Neural cell (in vitro differentiated cells): ENCODE measurements around the gene CYP27B1. TPM values are rescaled to one million over a fixed set of nuclear protein-coding genes. Genes with fewer than 3 reads are reported as not detected.

Experiments
- H2AFZ ChIP-seq: fragments of 200-600, 300-800 bp; sonication (generic), shearing (Covaris generic); 2 replicates; pipeline ENCODE4 v1.6.0; 2014; ENCODE audit warnings: low read depth, mild to moderate bottlenecking, antibody characterized with exemption, low read length, moderate library complexity
- H3F3A ChIP-seq: fragments of 200-600 bp; shearing (Covaris generic); 2 replicates; pipeline ENCODE4 v1.6.1; 2016; ENCODE audit warnings: mild to moderate bottlenecking, moderate library complexity, mixed read lengths, antibody characterized with exemption, low read length; ENCODE audit not compliant: insufficient read depth, poor library complexity, severe bottlenecking
- H3K27ac ChIP-seq: fragments of 200-600, 300-800 bp; sonication (generic), shearing (Covaris generic); 2 replicates; pipeline ENCODE4 v1.5.1; 2014; ENCODE audit warnings: mild to moderate bottlenecking, low read length, moderate library complexity
- H3K27me3 ChIP-seq: fragments of 300-800, 200-600 bp; sonication (generic), shearing (Covaris generic); 2 replicates; pipeline ENCODE4 v1.6.0; 2014; ENCODE audit warnings: mild to moderate bottlenecking, low read depth, low read length, moderate library complexity; ENCODE audit not compliant: insufficient read depth
- H3K36me3 ChIP-seq: fragments of 300-800, 200-600 bp; sonication (generic), shearing (Covaris generic); 2 replicates; pipeline ENCODE4 v1.5.1; 2014; ENCODE audit warnings: mild to moderate bottlenecking, antibody characterized with exemption, low read length, moderate library complexity; ENCODE audit not compliant: insufficient read depth
- H3K4me2 ChIP-seq: fragments of 300-800, 200-600 bp; sonication (generic), shearing (Covaris generic); 2 replicates; pipeline ENCODE4 v1.6.0; 2014; ENCODE audit warnings: mild to moderate bottlenecking, low read length
- H3K4me3 ChIP-seq: fragments of 300-800, 200-600 bp; sonication (generic), shearing (Covaris generic); 2 replicates; pipeline ENCODE4 v1.5.1; 2014; ENCODE audit warnings: mild to moderate bottlenecking, low read length, moderate library complexity
- H3K79me2 ChIP-seq: fragments of 200-600 bp; shearing (Covaris generic); replicated peaks from 2 replicates; pipeline ENCODE4 v1.6.0; 2014; ENCODE audit warnings: mild to moderate bottlenecking, low read length, moderate library complexity; ENCODE audit not compliant: insufficient read depth
- H3K9ac ChIP-seq: fragments of 300-800, 200-600 bp; sonication (generic), shearing (Covaris generic); 2 replicates; pipeline ENCODE4 v1.6.1; 2016; ENCODE audit warnings: mild to moderate bottlenecking, low read length, mixed read lengths
- H3K9me2 ChIP-seq: fragments of 200-600 bp; shearing (Covaris generic); 2 replicates; pipeline ENCODE4 v1.6.1; 2016; ENCODE audit warnings: mild to moderate bottlenecking, low read length, mixed read lengths; ENCODE audit not compliant: insufficient read depth
- H3K9me3 ChIP-seq: fragments of 200-600, 300-800 bp; sonication (generic), shearing (Covaris generic); 2 replicates; pipeline ENCODE4 v1.6.1; 2016; ENCODE audit warnings: mild to moderate bottlenecking, mixed run types, low read length, moderate library complexity, mixed read lengths
- H4K20me1 ChIP-seq: fragments of 200-600 bp; shearing (Covaris generic); 2 replicates; pipeline ENCODE4 v1.6.1; 2016; ENCODE audit warnings: mild to moderate bottlenecking, mixed run types; ENCODE audit not compliant: insufficient read depth
- CTCF ChIP-seq: fragments of 450-650 bp; IDR thresholded peaks from 2 replicates; pipeline ENCODE4 v1.5.1; 2014; ENCODE audit warnings: antibody characterized with exemption, mild to moderate bottlenecking, moderate library complexity; ENCODE audit not compliant: poor library complexity, severe bottlenecking
- EP300 ChIP-seq: fragments of 450-650 bp; conservative IDR thresholded peaks from 2 replicates; pipeline ENCODE4 v1.6.1; 2014; ENCODE audit warnings: antibody characterized with exemption, mild to moderate bottlenecking, moderate library complexity; ENCODE audit not compliant: poor library complexity, severe bottlenecking
- EZH2 ChIP-seq: fragments of 200-600, 300-800 bp; shearing (Covaris generic), sonication (generic); IDR thresholded peaks from 2 replicates; pipeline ENCODE4 v1.6.1; 2014; ENCODE audit warnings: antibody characterized with exemption, low read length, borderline replicate concordance, mild to moderate bottlenecking; ENCODE audit not compliant: insufficient read depth, poor library complexity, severe bottlenecking
- MXI1 ChIP-seq: fragments of 450-650 bp; conservative IDR thresholded peaks from 2 replicates; pipeline ENCODE4 v1.6.1; 2014; ENCODE audit warnings: antibody characterized with exemption, mild to moderate bottlenecking; ENCODE audit not compliant: poor library complexity, severe bottlenecking
- POLR2AphosphoS5 ChIP-seq: IDR thresholded peaks from 2 replicates; pipeline ENCODE4 v1.6.1; 2012
- RAD21 ChIP-seq: fragments of 450-650 bp; conservative IDR thresholded peaks from 2 replicates; pipeline ENCODE4 v1.6.1; 2014; ENCODE audit warnings: antibody characterized with exemption, mild to moderate bottlenecking, moderate library complexity
- REST ChIP-seq: IDR thresholded peaks from 2 replicates; pipeline ENCODE4 v1.6.1; 2012; ENCODE audit warnings: borderline replicate concordance
- SMC3 ChIP-seq: fragments of 450-650 bp; conservative IDR thresholded peaks from 2 replicates; pipeline ENCODE4 v1.6.1; 2014; ENCODE audit warnings: antibody characterized with exemption, mild to moderate bottlenecking, moderate library complexity; ENCODE audit not compliant: poor library complexity
- TAF1 ChIP-seq: IDR thresholded peaks from 2 replicates; pipeline ENCODE4 v1.6.1; 2012; ENCODE audit warnings: low read depth
- polyA plus RNA-seq: library from polyadenylated mRNA; depleted of rRNA; stranded (reverse); fragments of >200 nt; gene quantifications from 2 replicates; pipeline ENCODE4 v1.2.3, GENCODE V29; 2014

CYP27B1 gene
- polyA plus RNA-seq, 1 donor from 2014 or later = 1.4 TPM

GRCh38 chr12:57803319-57803893, 36.5 kb upstream of the CYP27B1 start:
- TF ChIP-seq RAD21 = peak; percentile 57
- TF ChIP-seq SMC3 = peak; percentile 77
- TF ChIP-seq REST = no peak
- TF ChIP-seq MXI1 = no peak
- no peak for TF ChIP-seq TAF1
- no peak for TF ChIP-seq EP300
- no peak for TF ChIP-seq EZH2
- no peak for TF ChIP-seq POLR2AphosphoS5
- TF ChIP-seq CTCF = peak; percentile 66
- Histone ChIP-seq H3K4me2 (no peak overlapping the region), H4K20me1 (no peaks in the 10 kb centered on the region), H3K9ac (no peak overlapping the region), H3K4me3 (no peak overlapping the region), H3F3A (no peaks in the 10 kb centered on the region), H3K9me2 (no peaks in the 10 kb centered on the region), H3K27me3 (no peaks in the 10 kb centered on the region), H3K27ac (no peak overlapping the region), H3K9me3 (no peaks in the 10 kb centered on the region), H3K79me2 (no peaks in the 10 kb centered on the region), H3K36me3 (no peaks in the 10 kb centered on the region), H2AFZ (no peak overlapping the region)

- no peak for TF ChIP-seq POLR2AphosphoS5
- Histone ChIP-seq H3F3A (no peaks in the 10 kb centered on the region), H3K9me2 (no peaks in the 10 kb centered on the region), H2AFZ (no peak overlapping the region), H3K36me3 (no peaks in the 10 kb centered on the region), H3K4me3 (no peak overlapping the region), H3K9me3 (no peaks in the 10 kb centered on the region), H3K4me2 (no peak overlapping the region), H3K27ac (no peak overlapping the region), H3K79me2 (no peaks in the 10 kb centered on the region), H4K20me1 (no peaks in the 10 kb centered on the region), H3K27me3 (no peaks in the 10 kb centered on the region), H3K9ac (no peak overlapping the region)
These were observed 35.7 kb upstream of the CYP27B1 start for GRCh38 chr12:57802607-57803006.

GRCh38 chr12:57800965-57801364, 34.1 kb upstream of the CYP27B1 start:
- H3K36me3 ChIP-seq = no peaks in the 10 kb centered on the region

More at GRCh38 chr12:57800965-57801364, 34.1 kb upstream of the CYP27B1 start:
- H3K9me2 ChIP-seq = no peaks in the 10 kb centered on the region
- H4K20me1 ChIP-seq = no peaks in the 10 kb centered on the region
- no peaks in the 10 kb centered on the region for H3K9me3 ChIP-seq
- no peak overlapping the region for H3K4me2 ChIP-seq
- no peaks in the 10 kb centered on the region for H3K79me2 ChIP-seq
- H3K9ac ChIP-seq = no peak overlapping the region
- no peak overlapping the region for H3K4me3 ChIP-seq
- H3F3A ChIP-seq = no peaks in the 10 kb centered on the region
- no peaks in the 10 kb centered on the region for H3K27me3 ChIP-seq
- H2AFZ ChIP-seq = no peak overlapping the region
- TF ChIP-seq EZH2 (no peak), SMC3 (no peak), TAF1 (no peak), MXI1 (no peak), CTCF (no peak), EP300 (no peak), REST (no peak), RAD21 (no peak), POLR2AphosphoS5 (no peak)
- H3K27ac ChIP-seq = no peak overlapping the region
